Uterus (tissue), 2 donors: ENCODE measurements around the gene G3BP2.

Experiments used
- POLR2A ChIP-seq, 2 donors: fragments of 450-650 bp; IDR thresholded peaks; one replicate each; pipeline ENCODE4 v1.6.1; 2016; ENCODE audit warnings: antibody characterized with exemption in 2 of 2, mild to moderate bottlenecking in 1 of 2, moderate library complexity in 1 of 2
- TF ChIP-seq, protein P1 (sequence below), 4 experiments: fragments of 200-600 bp in 2 of 4; fragments of 450-650 bp in 2 of 4; sonication (generic) in 2 of 4; IDR thresholded peaks; one replicate each; pipeline ENCODE4 v1.5.1; 2016 to 2019; ENCODE audit warnings: antibody characterized with exemption in 4 of 4, mild to moderate bottlenecking in 2 of 4, moderate library complexity in 1 of 4

DNA sequence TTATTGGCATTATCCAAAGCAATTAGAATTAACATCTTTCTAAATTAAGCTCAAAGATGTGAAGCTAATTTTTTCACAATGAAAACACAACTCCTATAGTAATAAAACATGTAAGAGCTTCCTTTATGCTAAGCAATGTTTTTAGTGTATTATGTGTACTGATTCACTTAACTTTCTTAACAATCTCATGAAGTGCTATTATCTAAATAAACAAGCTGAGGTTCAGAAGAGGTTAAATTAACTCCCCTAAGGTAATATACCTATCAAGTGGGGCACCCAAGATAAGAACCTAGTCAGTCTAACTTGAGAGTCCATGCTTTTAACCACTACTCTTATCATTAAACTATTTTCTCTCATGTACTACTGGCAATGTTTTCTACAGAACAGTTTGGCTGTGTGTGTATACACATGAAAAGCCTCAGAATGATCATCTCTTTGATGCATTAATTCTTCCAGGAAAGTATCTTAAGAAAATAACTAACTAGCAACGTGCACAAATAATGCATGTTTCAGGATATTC is 13.6 kb downstream of the G3BP2 start:
- TF ChIP-seq, protein P1, sequence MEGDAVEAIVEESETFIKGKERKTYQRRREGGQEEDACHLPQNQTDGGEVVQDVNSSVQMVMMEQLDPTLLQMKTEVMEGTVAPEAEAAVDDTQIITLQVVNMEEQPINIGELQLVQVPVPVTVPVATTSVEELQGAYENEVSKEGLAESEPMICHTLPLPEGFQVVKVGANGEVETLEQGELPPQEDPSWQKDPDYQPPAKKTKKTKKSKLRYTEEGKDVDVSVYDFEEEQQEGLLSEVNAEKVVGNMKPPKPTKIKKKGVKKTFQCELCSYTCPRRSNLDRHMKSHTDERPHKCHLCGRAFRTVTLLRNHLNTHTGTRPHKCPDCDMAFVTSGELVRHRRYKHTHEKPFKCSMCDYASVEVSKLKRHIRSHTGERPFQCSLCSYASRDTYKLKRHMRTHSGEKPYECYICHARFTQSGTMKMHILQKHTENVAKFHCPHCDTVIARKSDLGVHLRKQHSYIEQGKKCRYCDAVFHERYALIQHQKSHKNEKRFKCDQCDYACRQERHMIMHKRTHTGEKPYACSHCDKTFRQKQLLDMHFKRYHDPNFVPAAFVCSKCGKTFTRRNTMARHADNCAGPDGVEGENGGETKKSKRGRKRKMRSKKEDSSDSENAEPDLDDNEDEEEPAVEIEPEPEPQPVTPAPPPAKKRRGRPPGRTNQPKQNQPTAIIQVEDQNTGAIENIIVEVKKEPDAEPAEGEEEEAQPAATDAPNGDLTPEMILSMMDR (IDR thresholded peaks at IDR 0.05) = no peak
- TF ChIP-seq POLR2A (IDR thresholded peaks at IDR 0.05) = no peak
